Measurements from ENCODE around the gene F12. TPM values are rescaled to one million over a fixed set of nuclear protein-coding genes. Genes with fewer than 3 reads are reported as not detected.

F12 gene
- total RNA-seq, 1 experiment from 2014 or later = 10.0 TPM

GRCh38 chr5:177402271-177403043, 6.9 kb downstream of the F12 start (continued):
- TF ChIP-seq FOXP4 (CRISPR knock-in tag; IDR thresholded peaks at IDR 0.05) (peak; percentile 96), ZBTB21 (CRISPR knock-in tag; IDR thresholded peaks at IDR 0.05; ENCODE audit: borderline replicate concordance) (peak; percentile 88), CREB1 (CRISPR knock-in tag; IDR thresholded peaks at IDR 0.05) (peak; percentile 92), PRRX2 (CRISPR knock-in tag; IDR thresholded peaks at IDR 0.05) (no peak), IRF1 (CRISPR knock-in tag; IDR thresholded peaks at IDR 0.05) (peak; percentile 97), ARID4B (CRISPR knock-in tag; IDR thresholded peaks at IDR 0.05; ENCODE audit: borderline replicate concordance) (peak; percentile 91), OVOL2 (CRISPR knock-in tag; IDR thresholded peaks at IDR 0.05; ENCODE audit: borderline replicate concordance) (no peak), NFE2L1 (CRISPR knock-in tag; IDR thresholded peaks at IDR 0.05) (peak; percentile 98), SMAD4 (CRISPR knock-in tag; IDR thresholded peaks at IDR 0.05) (no peak), MXD4 (CRISPR knock-in tag; IDR thresholded peaks at IDR 0.05; ENCODE audit: borderline replicate concordance) (no peak), FOXP1 (CRISPR knock-in tag; IDR thresholded peaks at IDR 0.05; ENCODE audit: borderline replicate concordance) (peak; percentile 99), NR1H2 (CRISPR knock-in tag; IDR thresholded peaks at IDR 0.05) (no peak), TCF7 (CRISPR knock-in tag; IDR thresholded peaks at IDR 0.05; ENCODE audit: low read depth) (peak; percentile 87; the same call in 1 of the 2 replicates), PRDM15 (CRISPR knock-in tag; IDR thresholded peaks at IDR 0.05) (peak; percentile 65; the same call in 1 of the 2 replicates), NR3C1 (CRISPR knock-in tag; conservative IDR thresholded peaks at IDR 0.05; ENCODE audit: low read depth) (0 out of 2 replicates have a peak, but pooled peaks have one; percentile 50), MYBL2 (CRISPR knock-in tag; IDR thresholded peaks at IDR 0.05) (peak; percentile 97), ZNF281 (CRISPR knock-in tag; IDR thresholded peaks at IDR 0.05) (peak; percentile 96), USF2 (CRISPR knock-in tag; IDR thresholded peaks at IDR 0.05) (peak; percentile 29; the same call in 1 of the 2 replicates), MLX (CRISPR knock-in tag; IDR thresholded peaks at IDR 0.05) (no peak), ZBTB43 (CRISPR knock-in tag; IDR thresholded peaks at IDR 0.05) (peak; percentile 90), ZNF219 (CRISPR knock-in tag; IDR thresholded peaks at IDR 0.05; ENCODE audit: borderline replicate concordance) (no peak)

Measured in WTC11 (cell line).